GM13976 (cell line): Measurements from ENCODE around the gene HTR2A.

Source experiments
- DNase-seq: peaks from one replicate; pipeline ENCODE4 v3.0.0; 2012; ENCODE audit warnings: low spot score
- in situ Hi-C: fragments of 300-500 bp; cut with MboI; formaldehyde crosslinking; loops from one replicate; pipeline ENCODE4 v1.12.0; 2022; ENCODE audit warnings: low sequenced_read_pairs, mixed read lengths, inconsistent platforms; ENCODE audit not compliant: unreplicated experiment
- TF ChIP-seq, protein P1 (sequence below): IDR thresholded peaks from 2 replicates; pipeline ENCODE4 v1.5.1; 2012; ENCODE audit warnings: borderline replicate concordance, mild to moderate bottlenecking; ENCODE audit not compliant: insufficient read depth; ENCODE audit errors: extremely low read depth, missing control alignments, control extremely low read depth

Gene HTR2A

DNA sequence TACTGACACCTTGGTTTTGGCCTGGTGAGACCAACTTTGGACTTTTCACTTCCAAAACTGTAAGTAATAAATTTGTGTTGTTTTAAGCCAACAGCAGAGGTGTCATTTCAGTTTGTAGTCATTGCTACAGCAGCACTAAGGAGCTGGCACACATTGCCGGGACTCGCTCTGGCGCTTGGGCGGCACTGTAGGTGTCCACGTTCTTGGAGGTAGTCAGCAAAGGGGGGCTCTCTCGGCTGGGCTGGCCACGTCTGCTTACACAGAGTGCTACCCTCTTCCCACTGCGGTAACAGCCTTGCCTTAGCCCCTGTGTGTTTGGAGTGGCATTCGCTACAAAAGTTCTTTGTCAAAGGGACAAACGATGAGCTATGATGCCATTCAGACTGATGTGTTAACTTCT lies 44.7 kb downstream of the HTR2A start:
- DNase-seq: no peak
- in situ Hi-C loops: no loop called here
- TF ChIP-seq, protein P1, sequence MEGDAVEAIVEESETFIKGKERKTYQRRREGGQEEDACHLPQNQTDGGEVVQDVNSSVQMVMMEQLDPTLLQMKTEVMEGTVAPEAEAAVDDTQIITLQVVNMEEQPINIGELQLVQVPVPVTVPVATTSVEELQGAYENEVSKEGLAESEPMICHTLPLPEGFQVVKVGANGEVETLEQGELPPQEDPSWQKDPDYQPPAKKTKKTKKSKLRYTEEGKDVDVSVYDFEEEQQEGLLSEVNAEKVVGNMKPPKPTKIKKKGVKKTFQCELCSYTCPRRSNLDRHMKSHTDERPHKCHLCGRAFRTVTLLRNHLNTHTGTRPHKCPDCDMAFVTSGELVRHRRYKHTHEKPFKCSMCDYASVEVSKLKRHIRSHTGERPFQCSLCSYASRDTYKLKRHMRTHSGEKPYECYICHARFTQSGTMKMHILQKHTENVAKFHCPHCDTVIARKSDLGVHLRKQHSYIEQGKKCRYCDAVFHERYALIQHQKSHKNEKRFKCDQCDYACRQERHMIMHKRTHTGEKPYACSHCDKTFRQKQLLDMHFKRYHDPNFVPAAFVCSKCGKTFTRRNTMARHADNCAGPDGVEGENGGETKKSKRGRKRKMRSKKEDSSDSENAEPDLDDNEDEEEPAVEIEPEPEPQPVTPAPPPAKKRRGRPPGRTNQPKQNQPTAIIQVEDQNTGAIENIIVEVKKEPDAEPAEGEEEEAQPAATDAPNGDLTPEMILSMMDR: no peak

DNA sequence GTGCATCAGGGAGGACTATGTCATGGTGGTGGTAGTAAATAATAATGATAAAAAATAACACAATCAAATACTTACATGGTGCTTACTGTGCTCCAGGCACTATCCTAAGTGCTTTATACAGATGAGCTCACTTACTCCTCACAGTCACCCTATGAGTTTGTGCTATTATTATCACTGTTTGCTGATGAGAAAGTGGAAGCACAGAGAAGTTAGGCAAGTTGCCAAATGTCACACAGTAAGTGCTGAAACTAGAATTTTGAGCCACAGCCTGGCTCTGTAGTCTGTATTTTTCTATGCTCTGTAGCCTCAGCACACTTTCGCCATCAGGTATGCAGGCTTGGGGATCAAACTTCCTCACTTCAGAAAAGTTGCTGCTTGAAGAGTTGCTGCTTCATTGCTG lies 46.6 kb downstream of the HTR2A start:
- TF ChIP-seq, protein P1: no peak
- no peak for DNase-seq
- in situ Hi-C loops: no loop called here

- DNase-seq: no peak
- in situ Hi-C loops: no loop called here
Measured at GRCh38 chr13:46846726-46847125, 50.1 kb downstream of the HTR2A start.

DNA sequence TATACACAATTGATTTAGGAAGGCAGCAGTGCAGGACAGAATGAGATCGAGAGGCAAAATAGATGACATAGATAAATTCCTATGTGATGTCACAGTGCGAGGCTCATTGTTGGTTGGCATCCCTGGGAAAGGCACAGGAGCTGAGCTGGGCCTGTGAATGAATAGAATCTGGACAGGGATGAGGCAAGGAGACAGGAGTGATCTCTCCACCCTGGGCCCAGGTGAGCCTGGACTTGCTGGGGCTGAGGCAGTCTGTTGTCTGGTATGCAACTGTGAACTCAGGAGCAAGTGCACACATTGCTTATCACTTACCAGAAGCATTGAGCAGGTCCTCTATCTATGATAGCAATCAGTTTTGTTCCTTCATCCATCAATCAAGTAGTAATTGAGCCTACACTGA lies 51.7 kb downstream of the HTR2A start:
- no peak for DNase-seq
- in situ Hi-C loops: no loop called here
- TF ChIP-seq, protein P1: no peak

More at GRCh38 chr13:46846726-46847125, 50.1 kb downstream of the HTR2A start:
- TF ChIP-seq, protein P1: no peak

DNA sequence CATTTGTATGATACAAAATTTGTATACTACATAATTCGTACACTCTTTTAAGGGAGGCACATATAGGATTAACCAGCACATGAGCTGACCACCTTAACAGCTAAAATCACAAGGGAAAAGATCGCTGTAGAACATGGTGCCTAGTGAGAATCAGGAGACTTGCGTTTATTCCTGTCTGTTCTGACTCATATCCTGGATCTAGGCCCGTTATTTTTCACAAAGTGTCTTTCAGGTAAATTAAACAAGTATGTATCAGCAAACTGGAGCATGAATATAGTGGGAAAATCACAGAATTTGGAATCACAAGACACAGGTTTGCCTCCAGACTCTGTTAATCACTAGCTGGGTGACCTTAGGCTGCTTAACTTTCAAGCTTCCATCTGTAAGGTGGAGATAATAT lies 52.4 kb downstream of the HTR2A start:
- DNase-seq: no peak
- TF ChIP-seq, protein P1: no peak
- in situ Hi-C loops: no loop called here

- DNase-seq: no peak
- TF ChIP-seq, protein P1: no peak
- in situ Hi-C loops: loop anchor here (10.0 kb wide), 1 partner anchor 935 kb away; no protein-coding TSS in a partner anchor
Measured at GRCh38 chr13:46839399-46839798, 57.5 kb downstream of the HTR2A start.

DNA sequence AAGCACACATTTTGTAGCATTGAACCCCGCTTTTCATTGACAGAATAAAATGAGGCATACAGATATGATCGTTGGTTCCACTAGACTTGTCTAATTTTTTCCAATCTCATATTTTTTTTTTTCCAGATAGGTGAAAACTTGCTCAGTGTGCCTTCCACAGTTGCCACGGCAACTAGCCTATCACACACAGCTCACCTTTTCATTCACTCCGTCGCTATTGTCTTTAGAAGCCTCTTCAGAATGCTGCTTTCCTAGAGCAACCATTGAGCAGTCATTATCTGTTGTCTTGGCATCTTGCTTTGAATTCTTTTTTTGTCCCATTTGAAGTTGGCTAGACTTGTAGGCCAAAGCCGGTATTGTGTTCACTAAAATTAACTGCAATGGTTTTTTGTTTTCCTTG lies 62.2 kb downstream of the HTR2A start:
- in situ Hi-C loops: loop anchor here (10.0 kb wide), 1 partner anchor 940 kb away; no protein-coding TSS in a partner anchor
- no peak for DNase-seq
- TF ChIP-seq, protein P1: no peak
